HUDEP-2 (cell line): ENCODE data around the gene CTRB1.

Experiments
- DNase-seq, 76 experiments: peaks; one replicate each; lab custom pipeline; 2025; ENCODE audit not compliant: unreplicated experiment in 76 of 76; lab: John Stamatoyannopoulos, UW

The CTRB1 gene

GRCh38 chr16:75251280-75252048 is 32.7 kb downstream of the CTRB1 start, which contains the start of gene BCAR1:
Gene BCAR1, minus strand, starts transcription at chr16:75251624. Its CDS starts 142 bp downstream, at chr16:75251482.
- DNase-seq: peak in 66 of 76 experiments; percentile 17 to 82 (median 67)

DNA sequence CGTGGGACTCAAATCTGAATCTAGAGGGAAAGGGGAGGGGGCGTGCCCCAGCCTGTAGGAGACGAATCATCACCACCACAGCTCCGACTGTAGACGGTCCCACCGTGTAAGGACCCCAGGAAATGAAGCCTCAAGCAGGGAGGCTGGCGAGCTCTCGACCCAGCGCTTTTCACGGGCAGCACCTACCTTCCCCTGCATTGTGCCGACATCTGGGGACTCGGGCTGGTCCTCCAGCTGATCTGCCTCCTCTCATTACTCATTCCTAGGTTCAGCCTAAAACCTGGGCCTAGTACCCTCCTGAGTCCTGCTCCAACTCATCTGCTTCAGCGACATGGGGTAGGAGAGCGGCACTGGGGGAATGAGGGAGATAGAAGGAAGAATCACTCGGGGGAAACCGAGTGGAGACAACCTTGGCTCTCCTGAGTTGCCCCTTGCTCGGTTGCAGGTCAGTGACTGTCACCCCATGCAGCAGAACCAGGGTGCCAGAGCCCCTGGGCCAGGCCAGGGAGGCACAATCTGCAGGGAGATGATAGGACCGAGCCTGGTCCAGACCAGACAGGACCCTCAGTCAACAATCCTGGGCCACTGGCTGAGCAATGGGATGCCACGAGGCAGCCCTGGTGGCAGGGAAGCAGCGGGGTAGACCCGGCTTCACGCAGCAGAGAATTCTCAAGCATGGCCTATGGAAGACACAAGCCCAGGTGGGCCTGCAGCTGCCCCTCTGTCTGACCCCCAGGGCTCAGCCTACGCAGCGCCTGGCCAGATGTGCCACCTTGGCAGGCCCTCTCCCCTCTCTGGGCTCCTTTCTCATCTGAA is 33.5 kb downstream of the CTRB1 start:
- no peak for DNase-seq

DNA sequence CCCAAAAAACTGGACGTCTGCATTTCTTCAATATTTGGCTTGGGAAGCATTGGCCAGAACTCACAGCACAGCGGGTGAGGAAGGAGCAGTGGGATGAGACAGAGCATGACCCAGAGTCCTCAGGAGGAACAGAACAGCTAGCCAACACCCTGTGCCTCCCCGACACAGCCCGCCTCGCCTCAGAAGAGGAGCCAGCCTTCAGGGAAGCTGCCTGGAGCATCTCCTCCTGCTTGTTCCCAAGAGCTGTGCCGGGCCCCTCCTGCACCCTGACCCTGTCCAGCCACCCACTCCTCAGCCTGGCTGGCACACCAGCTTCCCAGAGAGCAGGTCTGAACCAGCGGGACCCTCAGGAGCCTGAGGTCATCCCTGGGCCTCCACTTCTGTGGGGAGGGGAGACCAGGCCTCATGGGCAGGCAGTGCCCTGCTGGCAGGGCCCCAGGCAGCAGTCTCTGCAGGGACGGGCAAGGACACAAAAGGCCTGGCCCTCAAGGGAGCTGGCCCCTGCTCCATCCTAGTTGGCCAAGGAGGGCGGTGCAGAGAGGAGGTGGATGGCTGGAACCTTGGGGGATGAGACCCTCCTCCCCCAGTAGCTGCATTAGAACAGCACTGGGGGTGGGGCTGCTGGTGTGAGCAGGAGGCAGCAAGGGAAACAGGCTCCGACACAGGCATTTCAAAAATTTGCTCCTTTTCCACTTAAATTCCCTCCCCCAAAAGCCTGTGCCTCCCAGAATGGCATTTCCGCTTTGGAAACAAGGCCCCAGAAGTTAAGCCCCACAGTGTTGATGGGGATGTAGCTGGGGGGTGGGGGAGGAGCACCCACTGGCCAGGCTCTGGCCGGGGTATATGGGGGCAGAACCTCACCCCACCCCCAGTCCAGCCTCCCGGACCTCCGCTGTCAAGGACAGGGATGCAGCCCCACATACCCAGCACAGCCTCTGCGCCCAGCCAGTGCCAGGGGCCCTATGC is 34.4 kb downstream of the CTRB1 start:
- DNase-seq: no peak

- DNase-seq: peak in 47 of 76 experiments; percentile 12 to 81 (median 51)
Observed at GRCh38 chr16:75254359-75254837, 35.6 kb downstream of the CTRB1 start.

GRCh38 chr16:75256059-75256571 is 37.3 kb downstream of the CTRB1 start:
- DNase-seq: peak in 2 of 76 experiments; percentile 13 to 19

DNA sequence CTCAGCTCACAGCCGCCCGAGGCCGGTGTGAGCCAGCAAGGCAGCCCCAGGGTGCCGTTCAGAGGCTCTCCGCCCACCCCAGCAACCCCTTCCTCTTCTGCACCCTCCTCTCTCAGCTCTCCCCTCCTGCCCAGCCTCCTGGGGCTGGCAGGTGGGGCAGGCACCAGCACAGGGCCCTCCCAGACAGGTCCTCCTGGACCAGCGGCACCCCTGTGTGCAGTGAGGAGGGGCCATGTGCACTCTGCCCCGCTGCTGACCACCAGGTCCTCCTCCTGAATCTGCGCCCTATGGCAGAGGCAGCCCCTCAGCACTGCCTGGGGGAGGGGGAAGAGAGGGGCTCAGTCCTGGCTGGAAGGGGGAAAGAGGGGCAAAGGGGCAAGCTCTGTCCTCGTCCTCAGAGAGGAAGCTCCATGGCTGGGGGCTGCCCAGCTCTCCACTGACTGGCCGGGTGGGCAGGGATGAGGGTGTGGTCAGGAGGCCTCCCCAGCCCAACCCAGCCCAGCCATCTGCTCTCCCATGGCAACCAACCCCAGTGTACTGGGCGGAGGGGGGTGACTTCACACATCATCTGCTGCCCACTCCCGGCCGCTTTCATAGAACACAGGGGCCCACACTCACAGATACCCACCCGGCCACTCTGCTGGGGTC is 38.0 kb downstream of the CTRB1 start:
- DNase-seq: peak in 55 of 76 experiments; percentile 10 to 75 (median 47)

DNA sequence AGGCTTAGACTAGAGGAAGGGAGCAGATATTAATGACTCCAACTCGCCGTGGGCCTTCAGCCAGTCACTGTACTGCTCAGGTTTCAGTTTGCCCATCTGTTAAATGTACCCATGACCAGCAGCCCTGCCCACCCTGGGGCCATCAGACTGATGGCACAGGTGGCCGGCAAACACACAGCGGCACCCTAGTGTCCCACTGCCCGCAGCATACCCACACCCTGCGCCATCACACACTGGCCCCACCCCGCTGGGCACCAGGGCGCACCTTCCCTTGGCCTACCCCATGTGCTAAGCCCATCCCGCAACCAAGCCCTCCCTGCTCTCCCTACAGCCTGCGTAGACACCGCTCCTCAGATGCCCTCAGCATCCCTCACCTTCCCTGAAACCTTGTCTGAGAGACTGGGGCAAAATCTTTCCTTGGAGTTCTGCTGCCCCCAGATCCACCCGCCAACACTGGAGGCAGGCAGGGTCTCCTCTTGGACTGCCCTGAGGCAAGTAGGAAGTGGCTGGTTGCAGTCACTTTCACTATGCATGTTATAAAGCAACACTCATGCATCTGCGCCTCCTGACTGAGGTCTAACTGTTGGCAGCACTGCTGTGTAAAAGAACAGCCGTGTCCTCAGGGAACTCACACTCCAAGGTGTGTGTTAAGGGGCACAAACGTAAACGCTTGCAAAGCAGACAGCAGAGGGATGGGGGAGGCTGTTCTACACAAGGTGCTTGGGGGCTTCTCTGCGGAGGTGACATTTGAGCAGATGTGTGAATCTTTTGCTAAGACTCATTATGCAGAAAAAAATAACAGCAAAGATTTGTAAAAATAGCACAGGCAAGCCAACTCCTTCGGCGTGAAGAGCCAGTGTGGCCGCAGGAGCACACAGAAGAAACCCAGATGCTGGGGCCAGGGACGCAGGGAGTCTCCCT is 39.4 kb downstream of the CTRB1 start:
- no peak for DNase-seq

DNA sequence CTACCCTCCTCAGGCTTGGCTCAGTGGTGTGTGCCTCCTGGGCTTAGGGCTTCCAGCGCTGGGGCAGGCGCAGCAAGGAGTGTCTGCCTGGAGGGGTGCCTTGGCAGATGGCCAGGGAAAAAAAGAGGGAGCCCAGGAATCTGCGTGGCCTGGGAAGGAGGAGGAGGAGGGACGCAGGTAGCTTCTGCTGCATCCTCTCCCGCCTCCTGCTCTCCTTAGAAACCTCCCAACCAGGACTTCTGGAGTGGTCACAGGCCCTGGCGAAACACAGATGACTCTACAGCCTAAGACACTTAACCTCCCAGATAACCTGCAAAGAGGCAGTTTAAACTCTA is 40.0 kb downstream of the CTRB1 start:
- DNase-seq: no peak

DNA sequence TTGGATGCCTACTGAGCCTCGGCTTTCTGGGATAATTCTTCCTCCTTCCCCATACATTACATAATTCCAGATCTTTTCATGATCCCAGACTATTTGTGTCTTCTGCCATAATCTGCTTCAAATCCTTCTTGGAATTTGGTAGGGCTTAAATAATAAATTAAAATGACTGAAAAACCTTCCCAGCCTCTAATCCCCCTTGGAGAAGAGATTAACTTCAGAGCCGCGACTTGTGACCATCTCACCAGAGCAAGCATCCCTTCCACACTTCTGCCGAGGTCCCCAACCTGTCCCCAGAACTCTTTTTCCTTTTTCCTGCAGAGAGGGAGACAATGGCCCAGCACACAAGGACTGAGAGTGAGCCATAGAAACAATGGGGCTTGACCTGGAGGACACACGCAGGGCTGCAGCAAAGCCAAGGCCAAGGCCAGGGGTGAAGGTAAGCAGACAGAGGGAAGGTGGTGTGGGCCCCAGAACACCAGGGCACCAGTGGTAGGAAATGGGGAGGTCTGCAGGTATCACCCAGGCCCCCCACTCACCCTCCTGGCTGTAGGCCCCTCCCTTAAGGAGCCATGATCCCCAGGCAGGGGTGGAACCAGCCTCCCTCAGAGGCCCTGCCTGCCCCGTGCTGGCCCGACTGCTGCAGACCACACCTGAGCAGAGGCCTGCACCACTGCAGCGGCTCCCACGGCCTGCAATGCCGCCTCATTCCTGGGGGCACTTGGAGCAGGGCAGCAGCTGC is 42.2 kb downstream of the CTRB1 start:
- DNase-seq: no peak

GRCh38 chr16:75261590-75262078 is 42.8 kb downstream of the CTRB1 start:
- DNase-seq: no peak

DNA sequence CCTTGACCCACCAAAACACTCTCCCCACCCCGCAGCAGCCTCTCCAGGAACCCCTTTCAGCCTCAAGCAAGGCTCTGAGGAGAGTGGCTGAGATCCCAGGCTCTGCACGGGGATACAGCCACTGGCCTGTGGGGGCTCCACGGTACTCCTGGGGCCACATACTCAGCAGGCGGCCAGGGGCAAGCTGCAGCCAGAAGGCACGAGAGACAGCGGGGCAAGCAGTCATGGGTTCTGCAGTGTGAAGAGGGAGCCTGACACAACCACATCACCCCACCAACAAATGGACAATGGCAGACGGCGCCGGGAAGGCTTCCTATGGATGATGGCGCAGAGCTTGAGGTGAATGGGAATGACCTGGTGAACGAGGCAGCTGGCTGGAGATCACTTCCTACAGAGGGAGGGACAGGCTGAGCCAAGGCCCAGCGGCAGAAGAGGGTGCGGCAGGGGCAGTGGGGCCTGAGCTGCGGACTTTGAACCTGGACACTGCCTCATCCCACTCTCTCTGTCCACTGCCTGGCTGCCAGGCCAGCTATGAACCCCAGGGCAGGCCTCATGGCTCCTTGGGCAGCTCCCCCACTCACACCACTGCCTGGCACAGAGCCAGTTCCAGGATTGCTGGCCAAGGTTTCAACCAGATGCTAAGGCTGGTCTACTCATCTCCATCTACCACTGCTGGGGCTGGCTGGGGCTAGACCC is 43.5 kb downstream of the CTRB1 start:
- DNase-seq: peak in 13 of 76 experiments; percentile 9 to 42 (median 17)

- no peak for DNase-seq
Observed at GRCh38 chr16:75262800-75263127, 44.0 kb downstream of the CTRB1 start.

DNA sequence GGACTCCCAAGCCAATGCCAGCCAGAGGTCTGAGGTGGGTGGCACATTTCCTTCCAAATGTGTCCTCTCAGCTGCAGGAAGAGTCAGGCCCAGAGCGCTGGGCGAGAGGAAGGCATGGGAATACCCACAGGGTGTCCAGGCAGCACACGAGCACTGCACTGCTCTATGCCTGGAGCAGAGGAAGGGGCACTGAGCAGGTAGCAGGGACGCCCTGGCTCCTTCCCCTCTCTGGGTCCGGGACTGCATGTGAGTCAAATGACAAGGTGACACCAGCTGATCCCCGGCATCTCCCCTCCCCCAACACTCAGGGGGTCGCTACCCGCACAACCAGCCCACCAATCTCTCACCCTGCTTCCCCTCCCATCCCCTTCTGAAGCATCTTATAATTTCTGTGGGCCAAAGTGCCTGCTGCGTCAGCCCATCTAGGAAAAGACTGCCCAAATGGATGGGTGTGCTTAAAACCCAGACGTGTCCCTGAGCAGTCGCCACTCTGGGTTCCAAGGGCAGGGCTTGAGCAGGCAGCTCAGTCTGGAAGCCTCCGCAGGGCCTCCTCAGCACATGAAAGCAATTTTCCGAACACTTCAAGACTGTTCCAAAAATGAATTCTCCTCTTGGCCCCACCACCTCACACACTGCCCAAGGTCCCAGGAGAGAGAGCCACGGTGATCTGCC is 44.6 kb downstream of the CTRB1 start:
- DNase-seq: no peak

DNA sequence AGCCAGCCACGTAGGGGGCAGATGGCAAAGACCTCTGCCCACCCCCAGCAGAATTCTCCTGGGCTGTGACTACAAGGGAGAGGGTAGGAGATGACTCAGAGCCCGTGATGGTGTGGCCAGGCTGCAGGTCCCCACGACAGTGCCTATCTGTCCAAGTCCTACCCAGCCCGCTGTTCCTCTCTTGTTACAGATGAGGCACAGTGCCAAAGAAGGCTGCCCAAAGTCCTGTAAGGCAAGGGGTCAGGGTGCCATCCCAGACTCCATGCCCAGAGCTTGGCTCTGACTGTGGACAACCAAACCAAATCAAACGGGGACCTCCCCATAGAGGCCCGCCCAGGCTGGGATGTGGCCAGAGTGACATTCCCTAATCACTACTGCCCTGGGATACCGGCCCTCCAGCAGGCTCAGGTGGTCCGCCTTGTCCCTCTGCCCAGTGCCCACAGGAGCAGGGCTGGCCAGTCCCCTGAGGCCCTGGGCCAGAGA is 45.2 kb downstream of the CTRB1 start:
- peak in 58 of 76 experiments; percentile 11 to 76 (median 44) for DNase-seq

DNA sequence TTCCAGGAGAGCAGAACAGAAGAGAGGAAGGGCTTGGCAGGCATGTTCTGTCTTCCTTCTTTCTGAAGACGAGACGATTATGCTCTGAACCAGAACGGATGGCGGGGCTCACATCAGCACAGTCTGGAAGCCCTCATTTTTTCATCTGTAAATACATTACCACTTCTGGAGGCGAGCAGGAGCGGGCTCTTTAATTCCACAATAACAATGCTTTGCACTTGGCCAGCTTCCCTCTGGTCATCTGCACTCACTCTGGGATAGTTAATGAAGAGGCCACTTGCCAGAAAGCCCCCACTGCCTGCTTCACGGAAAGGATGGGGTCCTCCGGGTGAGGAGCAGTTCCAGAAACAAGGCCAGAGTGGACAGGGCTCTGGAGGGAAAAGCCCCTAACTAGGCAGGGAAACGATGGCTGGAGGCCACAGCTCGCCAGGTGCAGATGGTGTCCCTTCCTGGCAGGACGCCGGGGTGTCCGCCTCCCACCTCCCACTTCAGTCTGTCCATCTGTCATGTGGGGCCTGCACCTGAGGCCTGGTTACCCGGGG is 45.7 kb downstream of the CTRB1 start:
- peak in 2 of 76 experiments; percentile 16 to 23 for DNase-seq
